Ectodermal cell (in vitro differentiated cells): ENCODE results near the gene MMS22L.

ENCODE experiments used
- H3K27ac ChIP-seq: 2 replicates; pipeline ENCODE4 v1.7.0; 2013; ENCODE audit warnings: mild to moderate bottlenecking, low read depth, low read length; ENCODE audit not compliant: insufficient read depth, poor library complexity, severe bottlenecking
- H3K27me3 ChIP-seq: 2 replicates; pipeline ENCODE4 v1.7.0; 2013; ENCODE audit warnings: mild to moderate bottlenecking, low read length; ENCODE audit not compliant: insufficient read depth, control insufficient read depth, poor library complexity, severe bottlenecking
- H3K36me3 ChIP-seq: one replicate; pipeline ENCODE4 v1.7.0; 2013; ENCODE audit warnings: low read length; ENCODE audit not compliant: control insufficient read depth, insufficient read depth
- H3K4me1 ChIP-seq: one replicate; pipeline ENCODE4 v1.7.0; 2013; ENCODE audit warnings: low read length; ENCODE audit not compliant: control insufficient read depth, insufficient read depth
- H3K4me3 ChIP-seq: 2 replicates; pipeline ENCODE4 v1.7.0; 2013; ENCODE audit warnings: low read depth, low read length, control low read depth; ENCODE audit not compliant: insufficient read depth
- H3K9me3 ChIP-seq: 2 replicates; pipeline ENCODE4 v1.7.0; 2013; ENCODE audit warnings: mild to moderate bottlenecking, low read length, moderate library complexity; ENCODE audit not compliant: control insufficient read depth
- WGBS, 2 experiments: methylation state at CpG; one replicate each; pipeline ENCODE4 v1.1.7; 2013; ENCODE audit warnings: missing lambda C conversion rate in 2 of 2; 5-methylcytosine and 5-hydroxymethylcytosine counted together

The MMS22L gene

DNA sequence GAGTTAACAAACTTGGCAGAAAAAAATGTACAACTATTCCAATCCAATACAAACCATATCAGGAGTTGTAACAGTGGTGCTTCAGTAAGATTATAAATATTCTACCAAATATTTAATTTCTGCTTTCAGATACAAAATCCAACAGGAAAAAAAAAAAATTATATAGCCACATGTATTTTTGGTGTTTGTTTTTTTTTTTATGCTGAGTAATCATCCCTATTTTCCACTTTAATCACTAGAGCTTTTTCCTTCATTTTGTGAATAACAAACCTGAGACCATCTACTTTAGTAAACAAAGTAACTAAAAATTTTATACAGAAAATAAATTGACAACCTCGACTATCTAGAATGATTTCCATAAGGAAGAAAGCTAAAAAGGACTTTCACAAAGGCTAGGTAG lies 36.2 kb downstream of the MMS22L start:
- Histone ChIP-seq H3K27me3 (no peaks in the 10 kb centered on the region), H3K36me3 (peaks cover 17% of the 10 kb centered on the region)
- 93 to 100% methylated on average over 1 of the region's 1 CpG for WGBS, 2 experiments

DNA sequence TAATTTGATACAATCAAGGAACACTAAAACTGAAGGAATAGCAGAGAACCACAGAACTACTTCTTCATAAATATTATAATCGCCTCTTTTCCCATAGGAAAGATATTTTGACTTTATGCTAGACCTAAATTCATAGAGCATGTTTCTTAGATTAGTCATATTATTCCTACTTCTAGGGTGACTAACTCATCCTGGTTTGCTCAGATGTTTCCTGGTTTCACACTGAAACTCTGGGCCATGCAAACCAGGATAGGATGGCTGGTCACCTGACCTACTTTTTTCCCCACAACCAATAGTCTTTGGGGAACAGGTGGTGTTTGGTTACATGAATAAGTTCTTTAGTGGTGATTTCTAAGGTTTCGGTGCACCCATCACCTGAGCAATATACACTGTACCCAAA lies 42.8 kb downstream of the MMS22L start:
- Histone ChIP-seq H3K27ac (no peak overlapping the region), H3K4me1 (no peaks in the 10 kb centered on the region), H3K9me3 (no peaks in the 10 kb centered on the region), H3K27me3 (no peaks in the 10 kb centered on the region), H3K36me3 (peaks cover 15% of the 10 kb centered on the region), H3K4me3 (no peak overlapping the region)
- WGBS, 2 experiments: 86 to 91% methylated on average over 2 of the region's 2 CpGs

More for the DNA sequence above, 36.2 kb downstream of the MMS22L start:
- Histone ChIP-seq H3K9me3 (no peaks in the 10 kb centered on the region), H3K4me1 (no peaks in the 10 kb centered on the region), H3K27ac (no peak overlapping the region), H3K4me3 (no peak overlapping the region)

DNA sequence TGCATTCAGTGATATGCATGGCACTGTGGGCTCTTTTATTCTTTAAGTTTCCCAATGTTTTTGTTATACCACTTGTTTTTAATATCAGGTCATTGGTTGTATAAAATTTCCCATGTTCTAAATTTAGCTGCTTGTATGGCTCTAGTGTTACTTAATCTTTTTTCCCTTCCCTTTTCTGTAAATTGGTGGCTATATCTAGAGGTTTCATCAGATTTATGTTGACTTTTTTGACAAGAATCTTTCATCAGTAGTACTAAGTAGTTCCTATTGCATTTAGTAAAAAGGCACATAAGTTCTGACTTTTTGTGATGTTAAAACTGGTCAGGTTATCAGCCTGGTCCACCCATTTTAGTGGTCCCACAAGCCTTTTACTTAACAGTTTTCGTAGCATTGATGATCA lies 51.1 kb downstream of the MMS22L start:
- Histone ChIP-seq H3K4me3 (no peak overlapping the region), H3K27ac (no peak overlapping the region), H3K9me3 (no peaks in the 10 kb centered on the region), H3K36me3 (peaks cover 7% of the 10 kb centered on the region), H3K27me3 (no peaks in the 10 kb centered on the region), H3K4me1 (no peaks in the 10 kb centered on the region)
- WGBS, 2 experiments: 95 to 100% methylated on average over 1 of the region's 1 CpG

DNA sequence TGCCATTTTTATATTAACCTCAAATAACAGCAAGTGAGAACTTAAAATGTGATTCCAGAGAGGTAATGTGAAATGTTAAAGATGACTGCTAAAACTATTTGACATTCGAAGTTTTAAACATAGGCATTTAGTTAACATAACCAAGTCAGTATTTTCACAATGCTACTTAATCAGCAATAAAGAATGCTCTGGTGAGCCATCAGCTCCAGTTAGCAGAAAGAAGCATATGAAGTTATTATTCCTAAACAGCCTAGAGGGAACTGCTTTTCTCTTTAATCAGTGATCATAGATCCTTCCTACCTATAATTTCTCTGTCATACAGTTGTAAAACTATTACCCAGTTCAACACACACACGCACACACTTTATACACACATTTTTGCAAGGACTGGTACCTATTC lies 60.1 kb downstream of the MMS22L start:
- Histone ChIP-seq H3K27ac (no peak overlapping the region), H3K36me3 (no peaks in the 10 kb centered on the region), H3K27me3 (no peaks in the 10 kb centered on the region), H3K4me1 (no peaks in the 10 kb centered on the region), H3K4me3 (no peak overlapping the region), H3K9me3 (no peaks in the 10 kb centered on the region)
- WGBS, 2 experiments: 87 to 92% methylated on average over 2 of the region's 2 CpGs

DNA sequence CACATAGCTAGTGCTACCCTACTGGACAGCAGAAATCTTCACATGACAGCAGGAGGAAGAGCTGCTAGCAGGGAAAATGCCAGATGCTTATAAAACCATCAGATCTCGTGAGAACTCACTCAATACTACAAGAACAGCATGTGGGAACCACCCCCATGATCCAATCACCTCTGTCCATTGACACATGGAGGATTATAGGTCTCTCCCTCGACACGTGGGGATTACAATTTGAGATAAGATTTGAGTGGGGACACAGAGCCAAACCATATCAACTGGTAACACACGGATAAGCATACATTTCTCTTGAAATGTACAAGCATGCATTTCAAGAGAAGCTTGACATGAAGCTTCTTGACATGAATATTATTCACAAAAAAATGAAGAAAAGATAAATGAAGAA lies 64.1 kb downstream of the MMS22L start:
- peaks cover 19% of the 10 kb centered on the region for H3K4me1 ChIP-seq
- no peaks in the 10 kb centered on the region for H3K27me3 ChIP-seq
- no peak overlapping the region for H3K4me3 ChIP-seq
- H3K9me3 ChIP-seq: no peaks in the 10 kb centered on the region
- H3K27ac ChIP-seq: no peak overlapping the region
- WGBS, 2 experiments: 83 to 93% methylated on average over 4 of the region's 4 CpGs
- no peaks in the 10 kb centered on the region for H3K36me3 ChIP-seq

DNA sequence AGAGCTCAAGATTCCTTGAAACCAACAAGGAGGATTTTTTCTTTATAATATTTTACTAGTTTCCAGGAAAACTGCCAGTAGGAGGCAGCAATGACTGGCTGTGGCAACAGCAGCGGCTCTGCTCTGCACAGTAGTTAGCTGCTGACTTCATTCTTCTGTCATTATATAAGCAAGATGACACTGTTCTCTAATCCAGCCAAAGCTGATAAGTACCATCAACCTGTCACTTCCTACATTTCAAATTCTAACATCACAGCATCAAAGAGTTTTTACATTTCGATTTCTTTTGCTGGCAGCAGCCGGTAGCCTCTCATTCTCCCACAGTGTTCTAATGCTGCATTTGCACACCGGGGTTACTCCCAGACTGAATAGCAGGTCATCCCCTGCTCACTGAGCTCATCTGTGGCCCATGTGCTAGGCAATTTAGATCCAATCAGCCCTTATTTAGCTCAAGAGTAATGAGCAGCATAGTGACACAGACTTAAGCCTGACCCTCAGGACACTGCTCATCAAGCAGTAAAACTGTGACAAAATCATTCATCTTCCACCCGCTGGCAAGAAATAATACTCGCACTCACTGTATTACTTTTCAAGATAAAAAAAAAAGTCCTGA lies 67.8 kb downstream of the MMS22L start:
- H3K9me3 ChIP-seq: no peaks in the 10 kb centered on the region
- H3K27me3 ChIP-seq: no peaks in the 10 kb centered on the region
- WGBS, 2 experiments: 50 to 58% methylated on average over 4 to 6 of the region's 6 CpGs

DNA sequence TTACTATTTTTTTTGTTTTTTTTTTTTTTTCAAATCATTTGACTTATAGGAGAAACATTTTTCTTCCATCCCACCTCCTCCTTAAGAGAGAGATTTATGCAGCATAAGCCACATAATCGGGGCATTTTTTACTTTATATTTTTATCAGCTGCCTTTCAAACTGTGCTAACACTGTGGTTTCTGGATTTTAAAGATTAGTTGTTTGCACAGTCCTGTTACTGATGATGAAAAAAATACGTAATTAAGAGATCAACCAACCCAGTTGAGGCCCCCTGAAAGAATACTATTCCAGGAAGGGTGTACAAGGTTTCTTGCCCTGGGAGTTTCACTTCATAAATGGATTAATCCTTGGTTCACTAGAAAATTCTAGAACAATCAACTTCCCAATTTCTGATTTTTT lies 68.3 kb downstream of the MMS22L start:
- Histone ChIP-seq H3K27me3 (no peaks in the 10 kb centered on the region), H3K4me1 (peaks cover 19% of the 10 kb centered on the region), H3K9me3 (no peaks in the 10 kb centered on the region), H3K4me3 (no peak overlapping the region), H3K36me3 (peaks cover 3% of the 10 kb centered on the region), H3K27ac (no peak overlapping the region)
- 81 to 86% methylated on average over 1 to 2 of the region's 2 CpGs for WGBS, 2 experiments

More for the DNA sequence above, 67.8 kb downstream of the MMS22L start:
- peaks cover 19% of the 10 kb centered on the region for H3K4me1 ChIP-seq
- H3K4me3 ChIP-seq: no peak overlapping the region
- H3K27ac ChIP-seq: peak overlapping the region; percentile 85
- H3K36me3 ChIP-seq: peaks cover 3% of the 10 kb centered on the region

DNA sequence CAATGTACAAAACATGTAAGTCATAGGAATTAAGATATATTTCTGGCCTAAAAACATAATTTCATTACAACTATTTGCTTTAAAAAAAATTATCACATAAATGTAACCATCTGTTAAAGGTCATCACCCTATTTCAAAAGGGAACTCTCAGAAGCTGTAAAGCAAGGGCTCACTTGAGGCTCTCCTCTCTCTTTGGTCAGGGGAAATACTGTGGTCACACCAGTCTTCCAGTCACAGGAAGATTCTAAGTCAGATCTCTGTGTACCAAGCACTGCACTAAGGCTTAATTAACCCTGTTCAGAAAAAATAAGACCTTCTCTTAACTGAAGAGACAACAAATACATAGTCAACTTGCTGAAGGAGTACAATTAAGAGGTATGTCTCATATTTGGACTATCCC lies 75.6 kb downstream of the MMS22L start:
- Histone ChIP-seq H3K9me3 (no peaks in the 10 kb centered on the region), H3K4me1 (peaks cover 8% of the 10 kb centered on the region), H3K27ac (no peak overlapping the region), H3K4me3 (no peak overlapping the region), H3K27me3 (no peaks in the 10 kb centered on the region), H3K36me3 (no peaks in the 10 kb centered on the region)

DNA sequence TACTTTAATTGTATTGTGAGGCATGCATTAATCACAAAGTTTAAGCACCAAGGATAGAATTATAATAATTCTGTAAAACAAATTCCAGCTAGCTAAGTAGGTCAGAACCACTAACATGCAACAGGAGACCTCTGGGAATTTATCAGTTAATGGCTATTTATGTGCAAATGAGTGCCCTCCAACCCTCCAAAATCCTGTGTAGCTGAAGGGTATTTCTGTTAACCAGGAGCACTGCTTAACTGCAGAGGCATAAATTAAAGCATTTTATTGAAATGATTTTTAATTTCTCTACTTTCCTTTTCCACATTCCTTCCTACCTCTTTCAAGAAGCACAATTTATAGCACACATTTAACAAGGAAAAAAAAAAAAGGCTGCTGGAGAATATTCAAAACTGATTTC lies 77.0 kb downstream of the MMS22L start:
- H3K9me3 ChIP-seq: no peaks in the 10 kb centered on the region
- H3K4me1 ChIP-seq: peaks cover 8% of the 10 kb centered on the region
- no peak overlapping the region for H3K4me3 ChIP-seq
- no peaks in the 10 kb centered on the region for H3K27me3 ChIP-seq
- no peaks in the 10 kb centered on the region for H3K36me3 ChIP-seq
- no peak overlapping the region for H3K27ac ChIP-seq

DNA sequence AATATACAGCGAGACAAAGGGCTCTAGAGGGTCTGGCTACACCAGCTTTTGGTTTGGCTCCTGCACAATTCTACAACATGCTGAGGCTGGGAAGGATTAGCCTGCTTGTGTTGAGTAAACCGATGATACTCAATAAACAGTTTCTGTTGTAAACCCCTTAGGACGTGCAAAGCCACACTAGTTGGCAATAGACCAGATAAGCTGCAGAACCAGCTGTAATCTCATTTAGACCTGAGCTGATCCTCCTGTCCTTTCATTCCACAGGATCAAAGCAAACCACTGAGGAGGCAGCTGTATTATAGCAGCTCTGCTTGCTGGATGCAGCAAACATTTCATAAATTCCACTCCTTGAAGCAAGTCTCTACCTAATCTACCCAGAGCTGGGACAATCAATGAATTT lies 79.7 kb downstream of the MMS22L start:
- no peaks in the 10 kb centered on the region for H3K36me3 ChIP-seq
- peaks cover 8% of the 10 kb centered on the region for H3K4me1 ChIP-seq
- H3K27me3 ChIP-seq: no peaks in the 10 kb centered on the region
- H3K4me3 ChIP-seq: no peak overlapping the region
- WGBS, 2 experiments: 50 to 77% methylated on average over 3 of the region's 3 CpGs
- H3K9me3 ChIP-seq: no peaks in the 10 kb centered on the region
- no peak overlapping the region for H3K27ac ChIP-seq

DNA sequence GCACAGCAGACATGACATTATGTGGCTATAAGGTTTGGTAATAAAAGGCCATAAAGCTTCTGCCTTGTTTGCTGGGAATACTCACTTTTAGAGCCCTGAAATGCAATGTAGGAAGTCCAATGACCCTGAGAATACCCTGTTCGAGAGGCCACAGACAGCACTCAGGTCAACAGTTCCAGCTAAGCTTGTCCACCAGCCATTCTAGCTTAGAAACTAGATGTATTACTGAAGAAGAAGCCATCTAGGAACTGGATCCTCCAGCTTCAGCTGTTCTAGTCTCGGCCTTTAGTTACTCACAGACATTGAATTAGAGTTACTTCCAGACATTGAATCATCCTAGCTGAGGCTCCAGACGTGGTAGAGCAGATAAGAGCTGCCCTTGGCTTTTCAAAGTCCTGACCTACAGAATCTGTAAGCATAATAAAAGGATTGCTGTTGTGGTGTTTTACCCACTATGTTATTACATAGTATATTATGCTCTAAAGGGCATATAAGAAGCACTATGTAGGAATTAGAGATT lies 84.9 kb downstream of the MMS22L start:
- 86 to 89% methylated on average over 3 of the region's 3 CpGs for WGBS, 2 experiments
- Histone ChIP-seq H3K4me1 (no peaks in the 10 kb centered on the region), H3K27me3 (no peaks in the 10 kb centered on the region), H3K36me3 (no peaks in the 10 kb centered on the region), H3K9me3 (no peaks in the 10 kb centered on the region), H3K4me3 (no peak overlapping the region), H3K27ac (no peak overlapping the region)
